ENCODE measurements around the gene ARHGAP26.

The ARHGAP26 gene

DNA sequence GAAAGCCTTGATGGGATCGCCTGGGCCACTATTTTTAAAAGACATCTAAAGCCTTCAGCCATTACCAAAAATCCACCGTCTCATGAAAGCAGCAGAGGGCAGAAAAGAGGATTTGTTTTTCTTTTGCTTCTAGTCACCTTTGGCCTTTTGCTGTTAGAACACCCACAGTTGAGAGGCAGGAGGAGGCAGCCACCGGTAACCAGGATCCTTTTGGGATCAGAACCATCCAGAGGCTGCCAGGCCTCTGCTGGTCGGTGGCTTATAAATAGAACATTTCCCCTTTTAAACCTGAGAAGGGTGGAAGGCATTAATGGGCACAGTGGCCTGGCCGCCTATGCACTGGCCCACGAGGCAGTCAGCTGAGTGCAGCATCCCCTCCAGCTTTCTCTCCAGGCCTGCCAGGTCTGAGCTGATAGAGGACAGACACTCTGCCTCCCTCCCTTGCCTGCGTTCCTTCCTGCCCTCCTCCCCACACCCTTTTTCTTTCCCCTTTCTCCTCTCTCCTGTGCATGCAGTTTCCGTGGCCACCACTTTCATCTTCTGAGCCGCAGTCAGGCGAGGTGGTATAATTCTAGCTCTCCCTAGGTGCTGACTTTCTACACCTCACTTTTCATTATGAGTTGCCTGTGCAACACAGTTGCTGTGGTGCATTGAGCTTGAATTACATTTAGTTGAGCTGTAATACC is 253.4 kb downstream of the ARHGAP26 start:
- peak; percentile 99 for FAIRE-seq
- no peak for DNase-seq (ENCODE audit: insufficient read length, low spot score)

GRCh38 chr5:143024228-143024920 is 254.2 kb downstream of the ARHGAP26 start:
- FAIRE-seq: no peak
- DNase-seq (ENCODE audit: insufficient read length, low spot score): no peak

GRCh38 chr5:143025376-143025775 is 255.2 kb downstream of the ARHGAP26 start:
- FAIRE-seq: no peak

DNA sequence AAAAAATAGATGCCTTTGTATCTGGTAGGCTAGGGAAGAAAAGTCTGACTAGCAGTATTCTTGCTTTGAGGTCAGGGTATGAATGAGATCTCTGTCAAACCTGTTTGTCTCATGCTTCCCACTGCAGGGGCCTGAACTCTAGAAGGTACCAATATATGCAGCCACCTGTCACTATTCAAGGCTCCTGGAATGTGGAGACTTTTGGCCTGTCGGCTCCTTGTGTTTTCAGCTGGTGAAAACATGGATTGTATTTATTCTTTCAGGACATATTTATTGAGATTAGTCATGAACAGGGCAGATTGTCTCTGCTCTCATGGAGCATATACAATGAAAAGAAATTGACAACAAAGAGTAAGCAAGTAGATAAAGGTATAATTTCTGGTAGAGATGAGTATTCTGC is 255.8 kb downstream of the ARHGAP26 start:
- no peak for FAIRE-seq
- DNase-seq (ENCODE audit: insufficient read length, low spot score): no peak

More at GRCh38 chr5:143025376-143025775, 255.2 kb downstream of the ARHGAP26 start:
- DNase-seq (ENCODE audit: insufficient read length, low spot score): no peak

DNA sequence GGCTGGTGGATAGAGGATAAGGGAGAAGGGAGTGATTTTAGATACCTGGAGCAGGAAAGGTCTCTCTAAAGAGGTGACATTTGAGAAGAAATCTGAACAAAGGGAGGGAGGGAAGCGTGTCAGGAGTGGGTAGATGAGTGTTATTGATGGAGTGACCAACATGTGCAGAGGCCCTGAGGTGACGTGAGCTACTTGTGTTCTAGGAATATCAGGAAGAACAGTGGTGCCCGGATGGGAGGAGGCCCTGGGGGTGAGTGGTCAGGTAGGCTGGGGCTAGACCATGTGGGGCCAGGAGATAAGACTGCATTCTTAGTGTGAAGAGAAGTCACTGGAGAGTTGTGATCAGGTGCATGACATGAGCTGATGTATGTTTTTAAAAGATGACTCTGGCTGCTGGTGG is 256.2 kb downstream of the ARHGAP26 start:
- no peak for DNase-seq (ENCODE audit: insufficient read length, low spot score)
- no peak for FAIRE-seq

DNA sequence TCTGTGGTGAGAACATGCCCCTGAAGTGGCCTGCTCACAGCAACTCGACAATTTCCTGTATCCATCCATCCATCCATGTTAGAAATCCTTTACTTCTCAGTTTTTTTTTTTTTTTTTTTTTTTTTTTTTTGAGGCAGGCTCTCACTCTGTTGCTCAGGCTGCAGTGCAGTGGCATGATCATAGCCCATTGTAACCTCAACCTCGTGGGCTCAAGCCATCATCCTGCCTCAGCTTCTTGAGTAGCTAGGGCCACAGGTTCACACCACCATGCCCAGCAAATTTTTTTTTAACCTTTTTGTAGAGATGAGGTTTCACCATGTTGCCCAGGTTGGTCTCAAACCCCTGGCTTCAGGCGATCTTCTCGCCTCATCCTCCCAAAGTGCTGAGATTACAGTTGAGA is 259.1 kb downstream of the ARHGAP26 start:
- FAIRE-seq: no peak
- DNase-seq (ENCODE audit: insufficient read length, low spot score): no peak

DNA sequence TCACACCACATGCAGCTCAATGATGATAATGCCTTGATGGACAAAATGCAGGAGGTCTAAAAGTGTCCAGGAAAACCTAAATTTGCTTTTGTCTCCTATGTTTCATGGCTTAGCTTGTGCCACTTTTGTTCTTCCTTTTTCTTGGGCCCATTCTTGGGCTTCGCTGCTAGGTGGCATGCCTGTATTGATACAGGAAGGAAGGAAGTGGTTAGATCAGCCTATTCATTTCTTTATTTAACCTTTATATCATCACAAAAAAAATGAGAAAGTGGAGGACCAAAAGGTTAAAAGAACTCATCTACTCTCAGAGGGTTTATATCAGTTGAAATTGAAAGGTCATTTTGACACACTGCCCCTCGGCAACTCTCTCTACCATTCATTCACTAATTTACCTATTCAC is 260.2 kb downstream of the ARHGAP26 start:
- DNase-seq (ENCODE audit: insufficient read length, low spot score) (no peak), FAIRE-seq (peak; percentile 64)

DNA sequence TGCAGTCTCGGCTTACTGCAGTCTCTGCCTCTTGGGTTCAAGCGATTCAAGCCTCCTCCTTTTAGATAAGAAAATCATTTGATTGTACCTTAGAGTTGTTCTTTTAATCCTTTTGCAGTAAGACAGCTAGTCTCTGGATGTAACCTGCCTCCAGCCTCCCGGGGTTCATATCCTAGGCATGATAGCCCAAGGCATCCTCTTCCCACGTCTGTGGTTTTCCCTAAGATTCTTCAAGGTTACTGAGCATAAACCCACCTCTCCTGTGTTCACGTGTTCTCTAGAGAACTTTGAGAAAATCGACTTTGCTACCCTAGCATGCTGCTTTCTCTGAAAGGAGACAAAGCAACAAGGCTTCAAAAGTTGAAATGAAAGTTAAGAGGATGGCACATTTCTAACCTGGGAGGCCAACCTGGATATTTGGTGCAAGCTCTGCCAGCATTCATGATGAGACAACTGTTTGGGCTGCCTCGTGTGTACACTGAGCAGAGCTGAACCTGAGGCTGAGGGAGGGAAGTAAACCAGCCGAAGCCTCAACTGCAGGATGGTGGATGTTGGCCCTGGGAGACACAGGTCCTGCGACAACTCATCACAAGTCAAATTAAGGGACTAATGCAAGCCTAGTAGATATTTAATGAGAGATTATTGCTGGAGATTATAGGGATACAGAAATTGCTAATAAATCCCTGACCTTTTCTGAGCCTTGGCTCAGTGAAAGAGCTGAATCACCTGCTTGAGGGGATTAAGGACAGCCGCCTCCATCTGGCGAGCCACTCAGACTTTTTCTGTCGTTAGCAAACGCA is 261.8 kb downstream of the ARHGAP26 start:
- DNase-seq (ENCODE audit: insufficient read length, low spot score): no peak
- FAIRE-seq: no peak

DNA sequence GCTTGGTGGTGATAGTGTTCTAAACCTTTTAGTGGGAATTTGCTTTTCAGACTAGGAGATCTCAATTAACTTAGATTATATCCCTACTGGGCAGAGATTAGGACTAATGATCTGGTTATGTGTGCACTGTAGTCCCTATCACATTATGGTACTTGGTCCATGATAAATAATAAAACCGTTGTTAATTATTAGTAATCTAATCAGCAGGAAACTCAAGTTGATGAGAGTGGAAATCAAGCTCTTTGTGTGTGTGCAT is 262.3 kb downstream of the ARHGAP26 start:
- no peak for FAIRE-seq
- DNase-seq (ENCODE audit: insufficient read length, low spot score): no peak

DNA sequence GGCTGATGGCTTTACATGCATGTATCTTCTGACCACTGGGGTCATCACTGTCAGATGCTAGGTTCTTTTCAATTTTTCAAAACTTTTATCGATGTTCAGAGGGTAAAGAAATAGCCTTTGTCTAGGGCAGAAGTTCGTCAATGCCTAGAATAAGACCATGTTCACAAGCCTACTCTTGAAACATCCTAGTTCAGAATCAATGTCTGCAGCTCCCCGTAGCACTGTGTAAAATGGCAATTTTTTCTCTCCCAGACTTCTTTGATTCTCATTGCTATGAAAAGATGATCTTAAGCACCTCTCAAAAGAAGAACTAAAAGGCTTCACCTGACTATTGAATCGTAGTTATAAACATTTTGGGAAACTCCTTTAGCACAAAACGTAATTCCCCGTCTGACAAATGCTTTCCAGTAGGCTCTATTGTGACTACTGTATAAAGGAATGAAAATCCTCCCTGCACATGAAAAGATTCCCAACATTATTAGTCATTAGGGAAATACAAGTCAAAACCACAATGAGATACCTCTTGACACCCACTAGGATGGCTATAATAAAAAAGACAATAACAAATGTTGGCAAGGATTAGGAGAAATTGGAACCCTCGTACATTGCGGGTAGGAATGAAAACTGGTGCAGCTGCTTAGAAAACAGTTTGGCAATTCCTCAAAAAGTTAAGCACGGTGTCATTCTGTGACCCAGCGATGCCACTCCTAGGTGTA is 263.5 kb downstream of the ARHGAP26 start:
- DNase-seq (ENCODE audit: insufficient read length, low spot score) (no peak), FAIRE-seq (no peak)

DNA sequence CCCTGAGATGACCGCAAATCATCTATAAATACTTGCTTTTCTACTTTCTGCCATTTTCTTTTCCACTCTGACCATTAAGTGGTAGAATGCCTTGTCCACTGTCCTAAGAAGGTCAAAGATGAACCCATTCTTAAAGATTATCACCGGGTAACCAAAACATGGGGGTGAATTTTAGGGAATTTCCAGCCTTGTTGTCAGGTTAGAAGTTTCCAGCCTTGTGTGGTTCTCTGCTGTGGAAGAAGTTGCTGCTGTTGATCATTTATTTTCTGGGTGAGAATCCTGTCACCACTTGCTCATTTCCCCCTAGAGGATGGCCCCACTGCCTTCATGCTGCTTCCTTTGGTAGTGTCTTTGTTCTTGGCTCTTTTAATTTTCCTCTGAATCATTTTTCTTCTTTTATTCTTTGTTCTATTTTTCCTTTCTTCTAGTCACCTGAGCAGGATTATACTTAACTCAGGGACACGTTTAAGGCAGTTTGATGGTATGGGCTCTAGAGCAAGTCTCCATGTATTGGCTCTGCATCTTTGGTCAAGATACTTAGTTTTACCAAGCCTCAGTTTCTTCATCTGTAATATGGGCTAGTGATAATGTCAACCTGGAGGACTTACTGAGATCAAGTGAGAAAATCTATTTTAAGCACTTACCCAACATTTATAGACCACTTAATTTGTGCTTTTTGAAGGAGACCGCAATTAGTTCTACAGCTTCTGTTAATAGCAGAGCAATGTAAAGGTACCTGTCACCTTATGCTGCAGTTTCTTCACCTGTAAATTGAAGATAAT is 266.2 kb downstream of the ARHGAP26 start:
- DNase-seq (ENCODE audit: insufficient read length, low spot score) (no peak), FAIRE-seq (peak; percentile 67)

DNA sequence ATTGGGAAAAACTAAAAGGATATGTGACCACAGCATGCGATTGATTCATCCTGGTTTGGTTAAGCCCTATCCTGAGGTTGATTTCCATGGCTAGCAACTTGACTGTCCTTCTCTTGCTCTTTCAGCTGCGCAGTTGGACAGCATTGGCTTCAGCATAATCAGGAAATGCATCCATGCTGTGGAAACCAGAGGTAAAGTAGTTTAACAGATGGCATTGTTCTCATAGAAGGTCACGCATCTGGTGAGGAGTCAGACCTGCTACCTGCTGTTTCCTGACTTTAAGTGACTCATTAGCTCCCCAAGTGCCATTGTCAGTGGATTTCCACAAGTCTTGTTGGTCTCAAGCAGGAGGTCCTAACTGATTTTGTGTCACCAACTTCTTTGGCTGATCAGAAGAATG is 266.9 kb downstream of the ARHGAP26 start:
- no peak for FAIRE-seq

GRCh38 chr5:143037708-143038107 is 267.5 kb downstream of the ARHGAP26 start:
- FAIRE-seq: peak; percentile 18
- DNase-seq (ENCODE audit: insufficient read length, low spot score): no peak

More for the DNA sequence above, 266.9 kb downstream of the ARHGAP26 start:
- no peak for DNase-seq (ENCODE audit: insufficient read length, low spot score)

DNA sequence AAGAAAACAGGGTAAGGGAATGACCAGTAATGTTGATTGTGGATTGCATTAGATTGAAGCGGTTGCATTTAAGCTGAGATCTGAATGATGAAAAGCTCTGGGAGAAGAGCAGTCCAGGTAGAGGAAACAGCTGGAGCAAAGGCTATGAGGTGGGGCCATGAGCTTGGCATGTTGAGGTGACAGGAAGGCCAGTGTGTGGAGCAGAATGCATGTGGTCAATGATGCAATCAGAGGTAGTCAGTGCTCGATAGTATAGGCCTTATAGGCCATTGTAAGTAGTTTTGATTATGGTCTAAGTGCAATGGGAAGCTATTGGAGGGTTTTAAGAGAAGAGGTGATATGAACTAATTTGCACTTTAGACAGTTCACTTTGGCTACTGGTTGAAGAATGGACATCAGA is 270.4 kb downstream of the ARHGAP26 start:
- no peak for DNase-seq (ENCODE audit: insufficient read length, low spot score)
- peak; percentile 37 for FAIRE-seq

DNA sequence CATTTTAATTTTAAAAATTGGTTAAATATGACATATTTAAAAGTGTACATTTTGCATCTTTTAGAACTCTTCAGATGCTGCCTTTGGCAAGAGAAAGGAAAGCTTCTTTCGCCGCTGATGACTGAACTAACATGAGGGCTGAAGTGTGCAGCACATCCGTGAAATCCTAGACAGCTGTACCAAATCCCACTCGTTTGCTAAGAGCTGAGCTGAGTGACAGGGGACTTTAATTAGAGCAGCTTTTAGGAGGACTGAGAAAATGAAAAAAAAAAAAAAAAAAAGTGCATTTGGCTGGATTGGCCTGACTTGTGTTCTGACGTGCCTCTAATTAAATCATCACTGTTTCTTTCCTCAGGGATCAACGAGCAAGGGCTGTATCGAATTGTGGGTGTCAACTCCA is 271.3 kb downstream of the ARHGAP26 start:
- no peak for DNase-seq (ENCODE audit: insufficient read length, low spot score)

GRCh38 chr5:143041972-143042770 is 272.0 kb downstream of the ARHGAP26 start:
- DNase-seq (ENCODE audit: insufficient read length, low spot score): no peak
- peak; percentile 66 for FAIRE-seq

More for the DNA sequence above, 271.3 kb downstream of the ARHGAP26 start:
- FAIRE-seq: no peak

GRCh38 chr5:143044265-143044664 is 274.1 kb downstream of the ARHGAP26 start:
- FAIRE-seq: peak; percentile 26

GRCh38 chr5:143045062-143045461 is 274.9 kb downstream of the ARHGAP26 start:
- DNase-seq (ENCODE audit: insufficient read length, low spot score): no peak
- FAIRE-seq: no peak

More at GRCh38 chr5:143044265-143044664, 274.1 kb downstream of the ARHGAP26 start:
- DNase-seq (ENCODE audit: insufficient read length, low spot score): no peak

DNA sequence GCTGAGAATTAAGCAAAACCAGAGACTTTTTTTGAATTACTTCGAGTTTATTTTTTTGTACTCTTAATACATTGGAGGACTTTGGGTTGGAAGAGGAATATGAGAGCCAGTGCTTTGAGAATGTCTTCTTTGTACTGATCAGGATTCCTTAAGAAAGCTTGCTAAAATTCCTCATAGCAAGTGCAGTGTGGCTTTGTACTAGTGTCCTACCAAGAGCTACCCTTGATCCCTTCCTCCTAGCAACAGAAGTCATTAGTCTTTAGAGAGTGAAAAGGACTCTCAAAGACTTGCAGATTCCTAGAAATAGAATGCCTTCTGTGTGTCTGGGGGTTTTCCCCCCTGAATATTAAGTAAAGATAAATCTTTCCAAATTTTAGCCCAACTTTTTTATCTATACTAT is 276.1 kb downstream of the ARHGAP26 start:
- DNase-seq (ENCODE audit: insufficient read length, low spot score): no peak
- peak; percentile 18 for FAIRE-seq

Measured in GM19239 (cell line).